C4-2B (cell line): ENCODE data around the gene CLSTN1.

ENCODE experiments used
- H3K27ac ChIP-seq: fragments of 450-650 bp; 2 replicates; pipeline ENCODE4 v1.5.1; 2017
- ZFX ChIP-seq: fragments of 450-650 bp; IDR thresholded peaks from 2 replicates; pipeline ENCODE4 v1.6.1; 2017
- TF ChIP-seq, protein P1 (sequence below): fragments of 450-650 bp; conservative IDR thresholded peaks from 2 replicates; pipeline ENCODE4 v1.5.1; 2017; ENCODE audit warnings: mild to moderate bottlenecking

The CLSTN1 gene

DNA sequence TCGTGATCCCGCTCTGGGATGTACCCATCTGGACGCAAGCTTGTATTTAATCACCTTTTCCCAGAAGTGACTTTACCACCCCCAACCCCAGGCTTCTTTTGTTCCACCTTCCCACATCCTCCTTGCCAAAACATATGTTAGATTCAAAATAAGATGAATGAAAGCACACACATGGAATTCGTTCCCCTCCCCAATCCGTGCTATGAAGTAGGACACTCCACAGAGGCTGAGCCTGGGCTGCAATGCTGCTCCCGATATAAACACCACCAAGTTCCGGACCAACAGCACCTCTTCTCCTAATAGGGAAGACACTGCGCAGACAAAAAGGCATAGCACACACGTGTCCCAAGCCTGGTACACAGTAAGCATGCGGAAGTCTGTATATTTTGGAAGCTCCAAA, 86.1 kb downstream of the CLSTN1 start:
- H3K27ac ChIP-seq: no peak overlapping the region
- TF ChIP-seq ZFX: no peak
- TF ChIP-seq, protein P1, sequence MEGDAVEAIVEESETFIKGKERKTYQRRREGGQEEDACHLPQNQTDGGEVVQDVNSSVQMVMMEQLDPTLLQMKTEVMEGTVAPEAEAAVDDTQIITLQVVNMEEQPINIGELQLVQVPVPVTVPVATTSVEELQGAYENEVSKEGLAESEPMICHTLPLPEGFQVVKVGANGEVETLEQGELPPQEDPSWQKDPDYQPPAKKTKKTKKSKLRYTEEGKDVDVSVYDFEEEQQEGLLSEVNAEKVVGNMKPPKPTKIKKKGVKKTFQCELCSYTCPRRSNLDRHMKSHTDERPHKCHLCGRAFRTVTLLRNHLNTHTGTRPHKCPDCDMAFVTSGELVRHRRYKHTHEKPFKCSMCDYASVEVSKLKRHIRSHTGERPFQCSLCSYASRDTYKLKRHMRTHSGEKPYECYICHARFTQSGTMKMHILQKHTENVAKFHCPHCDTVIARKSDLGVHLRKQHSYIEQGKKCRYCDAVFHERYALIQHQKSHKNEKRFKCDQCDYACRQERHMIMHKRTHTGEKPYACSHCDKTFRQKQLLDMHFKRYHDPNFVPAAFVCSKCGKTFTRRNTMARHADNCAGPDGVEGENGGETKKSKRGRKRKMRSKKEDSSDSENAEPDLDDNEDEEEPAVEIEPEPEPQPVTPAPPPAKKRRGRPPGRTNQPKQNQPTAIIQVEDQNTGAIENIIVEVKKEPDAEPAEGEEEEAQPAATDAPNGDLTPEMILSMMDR: no peak

DNA sequence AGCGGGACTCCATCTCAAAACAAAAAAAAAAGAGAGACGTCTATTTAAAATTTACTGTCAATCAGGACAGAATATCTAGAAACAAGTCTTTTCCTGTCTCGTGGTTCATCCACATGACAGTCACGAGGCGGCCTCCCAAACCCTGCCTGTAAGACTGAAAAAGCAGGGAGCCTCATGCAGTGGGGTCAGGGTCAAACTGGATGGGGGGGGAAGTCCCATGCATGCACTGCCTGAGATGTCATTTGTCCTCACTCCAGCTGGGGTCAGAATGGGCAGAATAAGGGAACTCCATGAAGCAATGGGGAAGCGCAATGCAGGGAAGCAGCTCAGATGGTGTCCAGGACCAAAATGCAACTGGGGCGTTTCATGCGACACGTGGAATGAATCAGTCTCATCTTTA, 86.7 kb downstream of the CLSTN1 start:
- TF ChIP-seq, protein P1: no peak
- TF ChIP-seq ZFX: no peak
- H3K27ac ChIP-seq: no peak overlapping the region

DNA sequence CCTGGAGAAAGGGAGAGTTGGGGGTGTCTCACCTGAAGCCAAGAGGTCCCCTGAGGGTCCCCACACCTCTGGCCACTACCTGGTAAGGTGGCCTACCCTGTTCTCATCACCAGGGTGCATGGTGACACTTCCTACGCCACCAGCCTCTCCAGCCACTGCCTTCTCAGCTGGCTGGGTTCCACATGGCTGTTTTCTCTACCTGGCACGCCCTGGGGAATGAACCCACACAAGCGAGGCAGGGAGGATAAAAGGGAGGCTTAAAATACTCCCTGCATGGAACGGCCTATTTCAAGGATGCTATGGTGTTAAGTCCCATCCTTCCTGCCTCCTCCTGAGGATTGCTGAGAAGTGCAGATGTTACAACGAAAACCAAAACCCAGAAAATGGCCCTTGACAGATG, 87.5 kb downstream of the CLSTN1 start:
- TF ChIP-seq, protein P1: no peak
- TF ChIP-seq ZFX: no peak
- no peak overlapping the region for H3K27ac ChIP-seq

DNA sequence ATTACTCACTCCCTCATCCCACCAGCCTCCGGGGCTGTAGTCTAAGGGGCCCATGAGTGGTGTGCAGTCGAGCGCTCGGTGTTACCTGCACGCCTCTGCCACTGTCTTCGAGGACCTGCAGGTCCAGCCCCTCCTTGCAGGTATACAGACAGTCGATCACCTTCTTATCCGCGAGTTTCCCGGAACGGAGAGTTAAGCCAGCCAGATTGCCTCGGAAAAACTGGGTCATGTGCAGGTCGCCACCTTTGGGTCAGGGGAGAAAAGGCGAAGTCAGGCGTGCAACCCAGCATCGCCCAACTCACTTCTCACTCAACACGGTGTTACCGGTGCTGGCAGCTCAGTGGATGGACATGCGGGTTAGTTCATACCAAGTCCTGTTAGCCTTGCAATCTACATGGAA, 88.0 kb downstream of the CLSTN1 start:
- TF ChIP-seq, protein P1: no peak
- no peak for TF ChIP-seq ZFX
- H3K27ac ChIP-seq: no peak overlapping the region

DNA sequence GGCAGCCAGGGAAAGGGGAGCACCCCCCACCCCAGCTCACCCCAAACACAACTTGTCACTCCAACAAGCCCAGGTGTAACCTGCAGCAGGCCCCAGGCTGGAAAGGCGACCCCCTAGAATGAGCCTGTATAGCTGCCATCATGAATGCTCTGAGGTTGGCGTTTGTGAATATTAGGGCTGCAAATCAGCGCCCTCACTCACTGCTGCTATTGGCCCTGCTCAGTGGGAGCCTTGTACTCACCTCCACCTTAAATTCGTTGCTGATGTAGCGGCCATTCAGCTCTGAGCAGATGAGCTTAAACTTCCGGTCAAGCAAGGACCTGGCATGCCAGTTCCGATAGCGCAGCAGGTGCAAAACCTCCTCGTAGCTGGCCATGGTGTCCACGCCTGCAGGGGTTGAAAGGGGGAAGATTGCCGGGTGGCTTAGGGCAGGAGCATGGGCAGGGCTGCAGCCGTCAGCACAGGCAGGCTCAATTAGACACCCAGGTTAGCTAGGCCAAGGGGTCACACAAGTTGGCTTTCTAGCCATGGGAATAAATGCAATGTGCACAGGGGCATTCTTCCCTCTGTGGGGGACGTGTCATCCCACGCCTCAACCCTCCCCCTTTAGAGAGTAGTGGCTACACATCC, 90.5 kb downstream of the CLSTN1 start:
- TF ChIP-seq ZFX: no peak
- TF ChIP-seq, protein P1: no peak
- H3K27ac ChIP-seq: no peak overlapping the region

DNA sequence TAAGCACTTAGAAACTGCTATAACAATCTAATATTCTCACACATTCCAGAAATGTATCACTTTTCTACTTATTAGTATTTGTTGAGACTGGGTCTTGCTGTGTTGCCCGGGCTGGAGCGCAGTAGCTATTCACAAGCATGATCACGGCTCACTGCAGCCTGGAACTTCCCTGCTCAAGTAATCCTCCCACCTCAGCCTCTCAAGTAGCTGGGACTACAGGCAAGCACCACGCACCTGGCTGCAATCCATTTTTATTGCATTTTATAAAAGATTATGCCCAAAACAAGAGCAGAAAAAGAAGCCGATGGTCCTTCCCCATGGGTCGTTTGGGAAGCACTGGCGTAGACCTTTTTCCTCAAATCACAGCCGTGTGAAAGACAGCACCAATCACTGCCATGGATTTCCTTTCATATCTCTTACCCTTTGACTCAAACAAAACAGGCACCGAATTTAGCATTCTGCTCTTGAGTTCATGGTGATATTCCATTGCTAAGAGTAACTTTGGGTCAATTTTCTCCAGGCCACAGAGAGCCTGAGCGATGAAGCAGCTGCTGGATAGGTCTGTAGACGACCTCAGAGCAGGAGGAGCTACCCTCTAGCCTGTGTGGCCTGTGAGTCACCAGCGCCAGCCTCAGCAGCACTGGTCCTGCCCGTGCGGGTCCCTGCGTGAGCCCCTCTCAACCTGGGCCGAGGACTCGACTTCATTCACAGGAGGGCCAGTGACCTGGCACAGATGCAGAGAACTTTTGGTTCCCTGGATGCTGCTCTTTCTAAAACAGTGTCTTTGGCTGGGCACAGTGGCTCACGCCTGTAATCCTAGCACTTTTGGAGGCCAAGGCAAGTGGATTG, 91.4 kb downstream of the CLSTN1 start:
- no peak for TF ChIP-seq ZFX
- TF ChIP-seq, protein P1: no peak
- H3K27ac ChIP-seq: no peak overlapping the region

DNA sequence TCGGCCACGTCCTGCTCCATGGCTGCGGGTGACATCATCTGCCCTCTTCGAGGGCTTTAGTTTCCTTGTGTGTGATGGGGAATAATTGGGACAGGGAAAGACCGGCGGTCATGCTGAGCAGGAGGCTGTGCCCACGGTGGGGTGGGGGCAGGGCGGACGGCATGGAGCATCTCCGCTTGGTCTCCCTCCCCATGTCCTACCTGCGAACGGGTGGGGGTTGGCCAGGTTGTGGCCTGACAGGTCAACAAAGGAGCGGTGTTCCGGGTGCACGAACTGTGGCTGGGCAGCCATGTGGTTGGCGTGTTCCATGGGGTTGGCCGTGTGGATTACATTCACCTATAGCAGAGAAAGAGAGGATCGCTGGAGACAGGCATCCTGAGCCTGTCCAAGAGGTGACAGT, 92.2 kb downstream of the CLSTN1 start:
- no peak overlapping the region for H3K27ac ChIP-seq
- no peak for TF ChIP-seq ZFX
- TF ChIP-seq, protein P1: no peak
